Spleen (tissue), 11 donors: ENCODE measurements around the gene OGFOD3. TPM values are rescaled to one million over a fixed set of nuclear protein-coding genes. Genes with fewer than 3 reads are reported as not detected.

Source experiments
- DNase-seq: peaks from one replicate; pipeline ENCODE4 v3.0.0-alpha.2; 2020
- H3K27ac ChIP-seq, 8 donors: fragments of 200-600 bp; sonication (generic) in 7 of 8; 1 replicate in 4 of 8; 2 replicates in 4 of 8; pipeline versions ENCODE4 v1.5.0 to v1.8.0; 2016 to 2021; ENCODE audit warnings: inconsistent platforms in 4 of 8, mild to moderate bottlenecking in 4 of 8, moderate library complexity in 1 of 8
- H3K27me3 ChIP-seq, 7 donors: fragments of 200-600 bp; sonication (generic) in 6 of 7; replicated peaks in 1 of 7; 1 replicate in 4 of 7; 2 replicates in 3 of 7; pipeline versions ENCODE4 v1.5.0 to v1.8.0; 2016 to 2021; ENCODE audit warnings: inconsistent platforms in 3 of 7, mild to moderate bottlenecking in 1 of 7
- H3K36me3 ChIP-seq, 6 donors: fragments of 200-600 bp; sonication (generic) in 5 of 6; 1 replicate in 4 of 6; 2 replicates in 2 of 6; pipeline versions ENCODE4 v1.5.0 to v1.8.0; 2016 to 2021; ENCODE audit warnings: inconsistent platforms in 2 of 6
- H3K4me1 ChIP-seq, 6 donors: fragments of 200-600 bp; sonication (generic) in 5 of 6; 1 replicate in 3 of 6; 2 replicates in 3 of 6; pipeline versions ENCODE4 v1.5.0 to v1.8.0; 2016 to 2021; ENCODE audit warnings: inconsistent platforms in 3 of 6
- H3K4me3 ChIP-seq, 8 donors: fragments of 200-600 bp; sonication (generic) in 7 of 8; 1 replicate in 4 of 8; 2 replicates in 4 of 8; pipeline versions ENCODE4 v1.5.0 to v1.8.0; 2016 to 2021; ENCODE audit warnings: inconsistent platforms in 4 of 8, mild to moderate bottlenecking in 4 of 8, moderate library complexity in 2 of 8
- H3K9me3 ChIP-seq, 8 donors: fragments of 200-600 bp; sonication (generic) in 7 of 8; 1 replicate in 4 of 8; 2 replicates in 4 of 8; pipeline versions ENCODE4 v1.5.0 to v1.8.0; 2016 to 2021; ENCODE audit warnings: inconsistent platforms in 4 of 8
- POLR2A ChIP-seq, 3 donors: fragments of 450-650 bp; IDR thresholded peaks; one replicate each; pipeline ENCODE4 v1.5.1; 2017; ENCODE audit warnings: antibody characterized with exemption in 3 of 3, mild to moderate bottlenecking in 1 of 3
- POLR2AphosphoS5 ChIP-seq, 3 donors: sonication (generic); formaldehyde crosslinking; IDR thresholded peaks; one replicate each; pipeline ENCODE4 v1.5.1; 2017; ENCODE audit warnings: antibody characterized with exemption in 3 of 3
- WGBS, 5 donors: extraction: QIAGEN DNeasy Blood & Tissue Kit in 3 of 5; methylation state at CpG; one replicate each; pipeline versions ENCODE4 v1.1.5 to v1.1.7; 2013 to 2018; 5-methylcytosine and 5-hydroxymethylcytosine counted together
- intact Hi-C: fragments of 100-400 bp; cut with DNase I; formaldehyde crosslinking; loops from one replicate; pipeline ENCODE4 v1.15.0; 2023; ENCODE audit warnings: low total_unique reads
- polyA plus RNA-seq, 3 donors: library from polyadenylated mRNA; stranded (reverse); fragments of 200-250 nt; gene quantifications; one replicate each; pipeline ENCODE4 v1.2.1, GENCODE V29; 2013
- total RNA-seq, 7 donors: library from RNA; depleted of rRNA in 3 of 7; stranded (reverse); fragments of >200 nt in 3 of 7; fragmentation: NEBNext Ultra II Directional in 4 of 7; extraction: Animal tissue kit (Norgen Biotek cat#: 25700) in 4 of 7; gene quantifications; one replicate each; pipeline versions ENCODE4 v1.1.0 to v1.2.1, GENCODE V29; 2016 to 2021
- TF ChIP-seq, protein P1 (sequence below), 11 experiments: fragments of 200-600 bp in 7 of 11; fragments of 450-650 bp in 4 of 11; sonication (generic) in 4 of 11; IDR thresholded peaks in 8 of 11; conservative IDR thresholded peaks in 3 of 11; 1 replicate in 7 of 11; 2 replicates in 4 of 11; pipeline versions ENCODE4 v1.4.0 to v1.8.0; 2016 to 2021; ENCODE audit warnings: antibody characterized with exemption in 11 of 11, inconsistent platforms in 4 of 11, mild to moderate bottlenecking in 1 of 11
- donor health status: healthy with polysubstance abuse.
- donor health status: DM: no; HTN: no; CAD: no; lungs with moderate emphysema.
- donor health status: DM: no; HTN: no; CAD: no.
- donor health status: Bipolar disorder and iron deficiency.
- donor health status: healthy.
- donor health status: DM: no; HTN: no; CAD: no.
- donor health status: DM: yes; HTN: yes; CAD: no.

Gene OGFOD3
- total and polyA plus RNA-seq, 10 donors = 10.3 to 28.1 (median 21.8) TPM

DNA sequence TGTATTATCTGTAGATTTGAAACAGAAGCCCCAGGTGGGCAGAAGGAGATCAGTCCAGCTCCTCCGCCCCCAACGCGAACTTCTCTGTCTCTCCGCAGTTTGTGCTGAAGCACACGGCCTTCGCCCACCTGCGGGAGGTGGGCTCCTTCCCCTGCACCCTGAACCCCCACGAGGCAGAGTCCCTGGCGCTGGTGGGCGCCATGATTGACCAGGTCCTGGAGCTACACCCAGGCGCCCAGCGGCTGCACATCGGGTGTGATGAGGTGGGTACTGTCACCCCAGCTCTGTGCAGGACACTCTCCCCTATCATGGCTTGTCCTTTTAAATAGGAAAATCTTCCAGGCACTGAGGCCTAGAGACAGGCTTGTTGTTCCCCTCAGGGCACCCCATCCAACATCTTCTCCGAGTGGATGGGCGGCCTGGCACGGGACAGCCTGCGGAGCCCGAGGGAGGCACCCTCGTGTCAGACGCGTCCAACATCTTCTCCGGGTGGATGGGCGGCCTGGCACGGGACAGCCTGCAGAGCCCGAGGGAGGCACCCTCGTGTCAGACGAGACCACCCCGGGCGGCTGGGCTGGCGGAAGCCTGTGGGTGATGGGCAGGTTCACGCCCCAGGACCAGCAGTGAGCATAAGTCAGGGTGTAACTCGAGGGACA, 15.3 kb upstream of the OGFOD3 start:
- no peaks in the 10 kb centered on the region for H3K9me3 ChIP-seq
- TF ChIP-seq, protein P1, sequence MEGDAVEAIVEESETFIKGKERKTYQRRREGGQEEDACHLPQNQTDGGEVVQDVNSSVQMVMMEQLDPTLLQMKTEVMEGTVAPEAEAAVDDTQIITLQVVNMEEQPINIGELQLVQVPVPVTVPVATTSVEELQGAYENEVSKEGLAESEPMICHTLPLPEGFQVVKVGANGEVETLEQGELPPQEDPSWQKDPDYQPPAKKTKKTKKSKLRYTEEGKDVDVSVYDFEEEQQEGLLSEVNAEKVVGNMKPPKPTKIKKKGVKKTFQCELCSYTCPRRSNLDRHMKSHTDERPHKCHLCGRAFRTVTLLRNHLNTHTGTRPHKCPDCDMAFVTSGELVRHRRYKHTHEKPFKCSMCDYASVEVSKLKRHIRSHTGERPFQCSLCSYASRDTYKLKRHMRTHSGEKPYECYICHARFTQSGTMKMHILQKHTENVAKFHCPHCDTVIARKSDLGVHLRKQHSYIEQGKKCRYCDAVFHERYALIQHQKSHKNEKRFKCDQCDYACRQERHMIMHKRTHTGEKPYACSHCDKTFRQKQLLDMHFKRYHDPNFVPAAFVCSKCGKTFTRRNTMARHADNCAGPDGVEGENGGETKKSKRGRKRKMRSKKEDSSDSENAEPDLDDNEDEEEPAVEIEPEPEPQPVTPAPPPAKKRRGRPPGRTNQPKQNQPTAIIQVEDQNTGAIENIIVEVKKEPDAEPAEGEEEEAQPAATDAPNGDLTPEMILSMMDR (IDR thresholded peaks at IDR 0.05 in 8 of 11, conservative IDR thresholded peaks at IDR 0.05 in 3 of 11) = no peak
- peak in 2 of 3 donors; percentile 5 to 56 for TF ChIP-seq POLR2AphosphoS5 (IDR thresholded peaks at IDR 0.05)
- TF ChIP-seq POLR2A (IDR thresholded peaks at IDR 0.05) = no peak
- 86 to 95% (median 89%) methylated on average over 13 to 32 of the region's 32 CpGs for WGBS, 5 donors
- peak; percentile 79 for DNase-seq
- peaks cover 0 to 84% (median 15%) of the 10 kb centered on the region in 6 donors for H3K36me3 ChIP-seq
- H3K4me3 ChIP-seq = no peak overlapping the region
- H3K27ac ChIP-seq = peak overlapping the region in 4 of 8 donors; percentile 60 to 75 (median 62)
- H3K27me3 ChIP-seq = no peaks in the 10 kb centered on the region
- H3K4me1 ChIP-seq = peaks cover 0 to 54% (median 16%) of the 10 kb centered on the region in 6 donors
- intact Hi-C loops = no loop called here

DNA sequence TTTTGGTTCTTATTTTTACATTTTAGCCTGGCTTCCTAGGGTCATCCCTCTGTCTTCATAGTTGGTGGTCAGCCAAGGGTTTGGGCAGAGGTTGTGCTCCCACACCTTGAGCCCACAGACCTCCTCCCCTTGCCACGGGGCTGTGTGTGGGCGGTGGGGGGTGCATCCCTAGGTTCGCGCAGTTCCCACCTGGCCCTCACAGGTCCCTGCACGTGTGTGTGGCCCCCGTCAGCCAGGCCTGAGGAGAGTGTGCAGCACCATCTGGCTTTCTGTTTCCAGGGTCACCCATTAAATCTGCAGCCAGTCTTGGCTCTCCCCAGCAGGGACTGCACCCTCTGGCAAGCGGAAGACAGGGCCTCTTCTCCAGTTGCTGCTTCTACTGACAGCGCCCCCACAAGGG, 13.6 kb upstream of the OGFOD3 start:
- WGBS, 5 donors = 79 to 88% (median 85%) methylated on average over 8 of the region's 8 CpGs
- H3K4me1 ChIP-seq = peaks cover 0 to 55% (median 16%) of the 10 kb centered on the region in 6 donors
- no peak for DNase-seq
- no peaks in the 10 kb centered on the region for H3K27me3 ChIP-seq
- no peak for TF ChIP-seq POLR2A (IDR thresholded peaks at IDR 0.05)
- TF ChIP-seq POLR2AphosphoS5 (IDR thresholded peaks at IDR 0.05) = peak in 2 of 3 donors; percentile 8 to 55
- H3K27ac ChIP-seq = no peak overlapping the region
- no peak overlapping the region for H3K4me3 ChIP-seq
- H3K36me3 ChIP-seq = peaks cover 0 to 69% (median 10%) of the 10 kb centered on the region in 6 donors
- intact Hi-C loops = no loop called here
- H3K9me3 ChIP-seq = no peaks in the 10 kb centered on the region

DNA sequence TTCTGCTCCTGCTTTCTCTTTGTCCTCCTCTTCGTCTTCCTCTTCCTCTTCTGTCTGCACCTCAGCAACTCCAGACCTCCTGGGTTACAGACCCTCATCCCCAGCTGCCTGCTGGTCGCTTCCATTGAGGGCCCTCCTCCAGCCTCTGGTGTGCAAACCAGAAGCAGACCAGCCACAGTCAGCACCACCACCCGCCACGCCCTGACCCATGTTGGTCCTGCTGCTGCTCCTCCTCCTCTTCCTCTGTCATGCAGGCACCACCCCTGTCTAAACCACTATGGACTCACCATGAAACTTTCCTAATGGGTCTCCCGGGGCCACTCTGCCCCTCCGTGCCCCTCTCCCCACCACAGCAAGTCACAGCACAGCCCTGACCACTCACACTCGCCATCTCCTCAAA, 11.4 kb upstream of the OGFOD3 start:
- peak overlapping the region in 2 of 8 donors; percentile 16 to 21 for H3K27ac ChIP-seq
- 66 to 82% (median 73%) methylated on average over 7 of the region's 7 CpGs for WGBS, 5 donors
- intact Hi-C loops = no loop called here
- peak overlapping the region in 1 of 8 donors; percentile 31 for H3K4me3 ChIP-seq
- H3K36me3 ChIP-seq = peaks cover 0 to 47% (median 1%) of the 10 kb centered on the region in 6 donors
- DNase-seq = no peak
- H3K27me3 ChIP-seq = no peaks in the 10 kb centered on the region
- no peaks in the 10 kb centered on the region for H3K9me3 ChIP-seq
- TF ChIP-seq POLR2AphosphoS5 (IDR thresholded peaks at IDR 0.05) (peak in 2 of 3 donors; percentile 21 to 29), POLR2A (IDR thresholded peaks at IDR 0.05) (no peak)
- TF ChIP-seq, protein P1 (IDR thresholded peaks at IDR 0.05 in 8 of 11, conservative IDR thresholded peaks at IDR 0.05 in 3 of 11) = no peak
- H3K4me1 ChIP-seq = peaks cover 0 to 33% (median 11%) of the 10 kb centered on the region in 6 donors

DNA sequence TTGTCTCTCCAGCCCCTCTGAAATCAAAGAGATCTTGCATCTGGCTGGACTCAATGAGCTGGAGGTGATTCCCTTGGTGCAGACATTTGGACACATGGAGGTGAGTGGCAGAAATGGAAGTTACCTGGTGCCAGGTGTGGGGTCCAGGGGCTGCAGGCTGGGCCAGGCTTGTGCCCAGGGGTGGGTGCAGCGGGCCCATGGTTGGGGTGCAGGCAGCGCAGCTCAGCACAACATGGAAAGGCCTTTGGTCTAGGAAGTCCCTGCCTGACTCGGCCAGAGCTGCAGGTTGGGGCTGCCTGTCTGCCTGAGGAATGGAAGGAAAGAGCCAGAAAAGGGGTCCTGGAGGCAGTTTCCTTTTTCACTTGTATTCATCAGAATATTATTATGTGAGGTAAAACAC, 10.2 kb upstream of the OGFOD3 start:
- no peaks in the 10 kb centered on the region for H3K27me3 ChIP-seq
- WGBS, 5 donors = 94 to 98% (median 96%) methylated on average over 3 of the region's 3 CpGs
- no peak for DNase-seq
- TF ChIP-seq, protein P1 (IDR thresholded peaks at IDR 0.05 in 8 of 11, conservative IDR thresholded peaks at IDR 0.05 in 3 of 11) = no peak
- peak in 1 of 3 donors; percentile 20 for TF ChIP-seq POLR2AphosphoS5 (IDR thresholded peaks at IDR 0.05)
- no peak overlapping the region for H3K4me3 ChIP-seq
- peaks cover 0 to 44% (median 0%) of the 10 kb centered on the region in 6 donors for H3K36me3 ChIP-seq
- H3K9me3 ChIP-seq = no peaks in the 10 kb centered on the region
- intact Hi-C loops = no loop called here
- H3K4me1 ChIP-seq = peaks cover 0 to 28% (median 2%) of the 10 kb centered on the region in 6 donors
- peak overlapping the region in 1 of 8 donors; percentile 21 for H3K27ac ChIP-seq
